Right renal cortex interstitium (tissue), 3 donors: ENCODE measurements around the gene SLC26A3. TPM values are rescaled to one million over a fixed set of nuclear protein-coding genes. Genes with fewer than 3 reads are reported as not detected.

Experiments
- DNase-seq, 3 donors: peaks; one replicate each; pipeline ENCODE4 v3.0.0-alpha.2; 2013; ENCODE audit warnings: low read depth in 3 of 3, low spot score in 2 of 3
- polyA plus RNA-seq, 3 donors: library from polyadenylated mRNA; unstranded; fragments of 120-200 nt; gene quantifications; one replicate each; pipeline ENCODE4 v1.2.1, GENCODE V29; 2013; ENCODE audit not compliant: insufficient read length in 3 of 3

Gene SLC26A3
- polyA plus RNA-seq, 3 donors, result 0.19 to 0.40 (median 0.38) TPM

DNA sequence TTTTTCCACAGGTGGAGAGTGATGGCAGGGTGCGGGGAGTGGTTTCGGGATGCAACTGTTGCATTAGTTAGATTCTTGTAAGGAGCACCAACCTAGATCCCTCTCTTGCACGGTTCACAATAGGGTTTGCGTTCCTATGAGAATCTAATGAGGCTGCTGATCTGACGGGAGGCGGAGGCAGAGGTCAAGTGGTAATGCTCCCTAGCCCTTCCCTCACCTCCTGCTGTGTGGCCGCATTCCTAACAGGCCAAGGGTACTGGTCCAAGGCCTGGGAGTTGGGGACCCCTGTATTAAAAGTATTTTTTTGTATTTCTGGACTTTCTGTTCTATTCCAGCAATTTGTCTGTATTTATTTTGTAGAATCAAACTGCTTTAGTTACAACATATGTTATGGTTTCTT, 51.9 kb downstream of the SLC26A3 start:
- DNase-seq, result no peak

DNA sequence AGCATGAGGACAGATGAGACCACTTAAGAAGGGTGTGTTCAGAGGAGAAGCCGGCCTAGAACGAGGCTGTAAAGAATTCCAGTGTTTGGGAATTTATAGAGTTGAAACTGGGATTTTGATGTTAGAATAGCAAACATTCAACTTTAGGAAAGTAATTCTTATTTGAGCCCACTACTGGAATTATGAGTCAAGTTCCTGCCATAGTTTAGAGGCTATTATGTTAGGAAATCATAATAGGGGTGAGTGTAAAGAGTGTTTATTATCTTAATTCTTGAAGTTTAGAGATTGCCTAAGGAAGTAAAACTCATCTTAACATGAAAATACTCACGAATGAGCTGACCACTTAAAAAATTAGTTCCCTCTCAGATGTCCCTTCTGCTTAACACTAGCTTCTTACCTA, 57.0 kb downstream of the SLC26A3 start:
- no peak for DNase-seq

DNA sequence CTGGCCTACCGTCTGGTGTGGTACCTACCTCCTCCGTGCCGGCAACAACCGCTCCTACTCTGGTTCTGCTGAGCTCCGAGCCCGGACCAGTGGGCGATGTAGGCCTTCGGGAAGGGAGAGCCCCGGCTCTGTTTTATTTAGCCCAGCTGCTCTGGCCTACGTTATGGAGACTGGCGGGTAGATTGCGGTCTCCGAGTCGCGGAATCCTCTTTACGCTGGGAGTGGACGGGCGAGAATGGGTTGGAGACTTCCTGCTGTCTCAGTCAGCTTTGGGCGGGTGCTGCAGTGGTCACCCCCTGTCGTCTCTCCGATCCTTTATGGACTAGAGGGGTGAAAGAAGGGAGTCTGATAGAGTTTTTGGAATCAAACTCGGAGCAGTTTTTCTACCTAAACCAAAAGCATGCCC, 58.7 kb downstream of the SLC26A3 start:
- DNase-seq, result peak in 1 of 3 donors; percentile 61

DNA sequence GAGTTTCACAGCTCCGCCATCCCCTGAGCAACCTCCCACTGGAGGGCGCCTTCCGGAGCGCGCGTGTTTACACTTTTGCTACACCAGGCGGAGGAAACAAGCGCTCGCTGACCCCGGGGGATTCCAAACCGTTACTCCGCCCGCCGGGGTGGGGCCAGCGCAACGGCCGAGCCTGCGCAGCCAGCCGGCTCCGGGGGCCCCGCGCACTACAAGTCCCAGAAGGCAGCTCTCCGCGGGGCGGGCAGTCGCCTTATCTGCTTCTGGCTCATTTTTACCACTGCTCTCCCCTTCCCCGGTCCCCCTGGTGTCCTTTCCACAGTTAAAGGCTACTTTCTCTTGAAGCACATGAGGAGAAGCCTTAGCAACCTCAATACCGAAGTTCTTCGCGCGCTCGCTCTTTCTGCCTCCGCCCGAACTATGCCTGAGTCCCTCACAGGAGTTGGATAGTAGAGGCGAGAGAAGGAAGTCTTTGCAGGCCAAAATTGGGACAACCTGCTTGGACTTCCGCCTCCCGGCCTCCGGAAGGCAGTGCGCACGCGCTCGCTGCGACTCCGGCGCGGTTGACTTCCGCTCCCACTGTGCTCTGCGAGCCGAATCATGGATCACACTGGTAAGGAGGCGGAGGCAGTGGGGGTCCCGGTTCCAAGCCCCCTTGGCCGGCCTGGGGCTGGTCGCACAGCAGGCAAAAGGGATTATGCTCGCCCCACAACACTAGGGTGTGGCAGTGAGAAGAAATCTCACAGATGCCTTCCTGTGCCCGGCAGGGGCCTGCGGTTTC, 59.3 kb downstream of the SLC26A3 start, which contains the start of gene CBLL1:
CBLL1 (plus strand) TSS at position 576 of the 778 bp plus-strand sequence; CDS start at position 598, 22 bp downstream.
- DNase-seq, result peak; percentile 90 to 92 (median 92)

DNA sequence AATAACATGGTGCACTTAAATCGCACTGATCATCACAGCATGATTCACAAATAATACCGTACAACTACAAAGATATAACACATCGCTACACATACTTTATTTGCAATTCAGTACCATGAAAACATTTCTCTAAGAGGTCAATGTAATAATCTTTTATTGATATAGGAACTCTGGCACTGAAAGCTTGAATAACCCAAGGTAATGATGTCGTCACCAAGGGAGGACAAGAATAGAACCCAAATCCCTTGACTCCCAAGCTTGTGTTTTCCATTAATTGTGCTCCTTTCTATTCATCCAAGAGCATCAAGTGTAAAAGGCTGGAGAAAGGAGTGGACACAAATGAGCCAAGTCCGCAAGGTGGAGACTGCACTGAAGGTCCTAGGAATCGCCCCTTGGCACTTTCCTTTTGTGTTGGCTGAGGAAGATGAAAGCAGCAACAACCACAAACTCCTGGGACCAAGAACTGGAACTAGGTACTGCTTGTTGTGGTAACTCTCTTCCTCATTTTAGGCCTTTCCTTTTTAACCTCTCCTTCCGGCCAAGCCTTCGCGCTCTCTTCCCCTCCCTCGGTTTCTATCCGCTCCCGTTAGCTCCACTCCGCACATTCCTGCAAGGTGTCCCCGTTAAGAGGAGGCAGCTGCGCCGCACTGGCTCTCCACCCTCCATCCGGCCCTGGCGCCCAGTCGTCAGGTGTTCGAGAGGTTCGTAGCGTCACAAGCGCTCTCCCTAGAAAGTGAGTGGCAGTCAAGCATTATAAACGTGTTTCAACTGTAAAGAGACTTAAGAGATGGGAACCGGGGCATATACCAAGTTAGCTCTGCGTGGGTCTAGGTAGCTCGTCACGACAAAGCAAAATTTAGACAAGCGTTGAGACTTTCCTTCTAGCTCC, 60.1 kb downstream of the SLC26A3 start:
- DNase-seq, result peak in 2 of 3 donors; percentile 18 to 88

DNA sequence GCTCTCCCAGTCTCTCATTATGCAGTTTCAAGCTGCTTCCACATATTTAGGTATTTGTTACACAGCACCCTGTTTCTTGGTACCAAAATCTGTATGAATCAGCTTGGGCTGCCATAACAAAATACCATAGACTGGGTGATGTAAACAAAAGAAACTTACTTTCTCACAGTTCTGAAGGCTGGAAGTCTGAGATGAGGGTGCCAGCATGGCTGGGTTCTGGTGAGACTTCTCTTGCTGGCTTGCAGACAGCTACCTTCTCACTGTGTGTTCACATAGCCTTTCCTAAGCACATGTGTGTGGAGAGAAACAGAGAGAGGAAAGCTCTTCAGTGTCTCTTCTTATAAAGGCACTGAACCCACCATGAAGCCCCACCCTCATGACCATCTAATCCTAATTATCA, 74.7 kb downstream of the SLC26A3 start:
- no peak for DNase-seq

DNA sequence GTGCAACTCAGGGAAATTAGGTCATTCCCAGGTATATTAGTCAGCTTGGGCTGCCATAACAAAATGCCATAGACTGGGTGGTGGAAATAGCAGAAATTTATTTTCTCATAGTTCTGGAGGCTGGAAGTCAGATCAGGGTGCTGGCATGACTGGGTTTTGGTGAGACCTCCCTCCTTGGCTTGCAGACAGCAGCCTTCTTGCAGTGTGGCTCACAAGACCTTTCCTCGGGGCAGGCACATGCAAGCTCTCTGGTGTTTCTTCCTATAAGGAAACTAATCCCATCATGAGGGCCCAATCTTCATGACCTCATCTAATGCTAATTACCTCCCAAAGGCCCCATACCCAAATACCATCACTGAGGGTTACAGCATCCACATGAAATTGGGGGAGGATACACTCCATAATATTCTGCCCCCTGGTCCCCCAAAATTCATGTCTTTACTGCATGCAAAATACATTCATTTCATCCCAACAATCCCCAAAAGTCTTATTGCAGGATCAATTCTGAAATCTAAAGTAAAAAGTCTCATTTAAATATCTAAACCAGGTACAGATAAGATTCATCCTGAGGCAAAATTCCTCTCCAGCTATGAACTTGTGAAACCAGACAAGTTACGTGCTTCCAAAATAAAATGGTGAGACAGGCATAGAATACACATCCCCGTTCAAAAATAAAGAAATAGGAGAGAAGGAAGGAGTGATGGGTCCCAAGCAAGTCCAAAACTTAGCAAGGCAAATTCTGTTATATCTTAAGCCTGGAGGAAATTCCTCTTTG, 76.5 kb downstream of the SLC26A3 start:
- DNase-seq, result no peak

DNA sequence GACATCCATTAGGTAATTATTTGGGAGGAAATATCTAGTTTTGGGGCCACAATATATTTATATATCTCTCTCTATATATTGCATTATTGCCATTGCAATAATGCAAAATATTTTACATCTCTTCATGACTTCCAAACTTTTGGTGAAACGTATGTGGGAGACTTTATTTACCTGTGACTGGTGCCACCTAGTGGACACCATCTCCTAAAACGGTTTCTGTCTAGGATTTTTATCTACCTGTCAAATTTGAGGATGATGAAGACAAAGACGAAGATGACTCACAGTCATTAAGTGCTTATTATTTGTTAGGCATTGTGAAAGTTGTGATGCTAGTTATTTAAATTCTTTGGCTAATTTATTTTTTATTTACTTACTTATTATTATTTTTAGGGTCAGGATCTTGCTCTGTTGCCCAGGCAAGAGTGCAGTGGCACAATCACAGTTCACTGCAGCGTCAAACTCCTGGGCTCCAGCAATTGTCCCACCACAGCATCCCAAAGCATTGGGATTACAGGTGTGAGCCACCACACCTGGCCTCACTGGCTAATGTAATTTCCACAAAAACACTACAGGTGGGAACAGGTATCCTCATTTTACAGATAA, 77.8 kb downstream of the SLC26A3 start:
- DNase-seq, result peak; percentile 20 to 31 (median 21)

DNA sequence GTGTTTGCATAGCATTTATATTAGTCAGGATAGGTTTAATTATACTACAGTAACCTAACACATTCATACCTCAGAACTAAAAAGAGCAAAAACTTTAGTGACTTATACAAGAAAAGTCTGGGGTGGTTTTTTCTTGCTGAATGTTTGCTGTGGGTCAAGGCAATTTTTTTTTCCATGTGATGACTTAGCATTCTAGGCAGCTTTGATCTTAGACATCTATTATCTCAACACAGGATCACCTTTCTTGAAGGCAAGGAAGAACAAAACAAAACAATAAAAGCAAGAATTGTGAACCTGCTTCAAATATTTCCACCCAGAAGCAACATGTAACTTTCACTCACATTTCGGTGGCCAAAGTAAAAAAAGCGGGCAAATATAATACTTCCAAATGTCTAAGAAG, 79.8 kb downstream of the SLC26A3 start:
- DNase-seq, result no peak

DNA sequence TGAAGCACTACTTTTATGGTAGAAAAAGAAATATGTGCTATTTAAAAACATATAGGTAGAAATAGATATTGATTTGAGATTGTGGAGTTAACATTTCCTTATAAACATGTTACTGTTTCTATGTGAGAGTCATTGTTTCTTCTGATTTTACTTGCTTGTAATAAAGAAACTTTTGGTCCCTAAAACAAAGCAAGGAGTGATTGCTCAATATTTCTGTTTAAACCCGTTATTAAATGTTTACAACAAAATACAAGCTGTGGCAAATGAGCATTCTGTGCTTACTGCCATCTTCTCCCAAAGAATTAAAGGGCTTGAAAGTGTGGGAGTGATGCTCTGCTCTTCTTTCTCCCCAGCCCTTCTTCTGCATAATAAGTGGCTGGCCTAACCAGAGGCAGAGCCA, 81.7 kb downstream of the SLC26A3 start:
- no peak for DNase-seq

DNA sequence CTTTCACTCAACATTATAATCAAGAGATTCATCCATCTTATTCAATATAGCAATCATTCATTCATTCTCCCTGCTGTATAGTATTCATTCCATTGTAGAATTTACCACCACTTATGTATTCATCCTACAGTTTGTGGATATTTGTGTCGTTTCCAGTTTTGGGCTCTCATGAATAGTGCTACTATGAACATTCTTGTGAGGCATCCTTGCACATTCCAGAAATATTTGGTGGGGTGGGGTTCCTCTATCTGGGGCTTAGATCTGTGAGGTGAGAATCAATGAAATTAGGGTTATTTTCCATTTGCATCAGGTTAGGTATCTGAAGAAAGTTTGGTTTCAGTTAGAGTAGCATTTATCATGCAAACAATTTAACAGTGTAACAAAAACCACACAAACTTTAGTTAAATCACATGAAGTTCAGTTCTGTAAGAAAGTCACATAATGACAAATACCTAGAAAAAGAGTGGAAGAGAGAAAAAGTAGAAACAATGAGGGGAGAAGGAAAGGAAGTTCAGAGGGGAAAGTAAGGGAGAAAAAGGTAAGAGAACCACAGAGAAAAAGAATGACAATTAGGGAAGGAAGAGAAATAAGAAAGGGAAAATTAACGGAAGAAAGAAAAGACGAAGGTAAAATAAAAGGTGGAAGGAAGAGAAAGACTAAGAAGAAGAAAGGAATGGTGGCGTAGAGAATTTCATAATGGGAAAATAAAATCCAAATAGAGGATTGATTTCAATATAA, 84.4 kb downstream of the SLC26A3 start:
- no peak for DNase-seq

DNA sequence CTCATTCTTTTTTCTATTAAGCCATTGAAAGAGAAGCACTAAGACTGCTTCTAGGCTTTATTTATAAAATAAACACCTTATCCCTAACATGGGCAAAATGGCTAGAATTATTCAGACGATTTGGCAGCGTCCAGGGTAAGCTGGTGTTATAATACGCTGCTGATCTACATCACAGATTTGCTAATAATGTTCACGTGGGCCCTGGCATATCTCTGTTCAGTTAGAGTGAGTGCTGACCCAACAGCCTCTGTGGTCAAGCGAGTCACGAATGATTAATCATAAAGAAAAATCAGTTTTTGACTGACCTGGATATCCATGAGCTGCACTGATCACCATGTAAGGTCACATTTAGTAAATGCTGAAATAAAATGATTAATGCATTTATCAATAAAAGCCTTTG, 87.5 kb downstream of the SLC26A3 start:
- no peak for DNase-seq

Other genes starting within 250 kb of the SLC26A3 start
- gene COG5, start 239.3 kb downstream of the SLC26A3 start, polyA plus RNA-seq, result 10 to 100 TPM; 31.1 to 44.2 (median 33.2) TPM
- gene DUS4L, start 239.3 kb downstream of the SLC26A3 start, polyA plus RNA-seq, result 10 to 100 TPM; 15.1 to 17.2 (median 16.3) TPM
- gene BCAP29, start 223.0 kb downstream of the SLC26A3 start, polyA plus RNA-seq, result 10 to 100 TPM; 48.0 to 58.6 (median 55.3) TPM
- 1 to 10 TPM; 3.3 to 7.9 (median 3.5) TPM for gene SLC26A4, start 142.4 kb downstream of the SLC26A3 start, polyA plus RNA-seq
- 10 to 100 TPM; 29.8 to 34.0 (median 31.8) TPM for gene CBLL1, start 59.1 kb downstream of the SLC26A3 start, polyA plus RNA-seq
- gene DLD, start 88.0 kb upstream of the SLC26A3 start, polyA plus RNA-seq, result 100 to 1,000 TPM; 131 to 138 (median 135) TPM
- gene LAMB1, start 199.9 kb upstream of the SLC26A3 start, polyA plus RNA-seq, result 100 to 1,000 TPM; 602 to 730 (median 616) TPM